ENCODE measurements around the gene MYH10. TPM values are rescaled to one million over a fixed set of nuclear protein-coding genes. Genes with fewer than 3 reads are reported as not detected.
A peak's percentile ranks its signal among the peaks of the same experiment; 100 is the strongest.

MYH10 gene
- total RNA-seq, 1 donor = 0.52 TPM

- Histone ChIP-seq H3K4me3 (ENCODE audit: low read length) (peak overlapping the region; percentile 98), H3K9me3 (ENCODE audit: low read depth, low read length) (no peaks in the 10 kb centered on the region), H3K4me1 (ENCODE audit: insufficient read depth, low read length) (peaks cover 29% of the 10 kb centered on the region), H3K27me3 (ENCODE audit: insufficient read depth, low read length) (no peaks in the 10 kb centered on the region)
Measured at GRCh38 chr17:8436844-8437171, 193.7 kb downstream of the MYH10 start.

- no peaks in the 10 kb centered on the region for H3K9me3 ChIP-seq (ENCODE audit: low read depth, low read length)
- peaks cover 25% of the 10 kb centered on the region for H3K4me1 ChIP-seq (ENCODE audit: insufficient read depth, low read length)
- peak overlapping the region; percentile 98 for H3K4me3 ChIP-seq (ENCODE audit: low read length)
Measured at GRCh38 chr17:8436169-8436843, 194.2 kb downstream of the MYH10 start.

GRCh38 chr17:8435245-8436168 lies 195.0 kb downstream of the MYH10 start, which contains the start of gene NDEL1:
Gene NDEL1 (plus strand): TSS chr17:8435884. CDS start chr17:8444272, 8,388 bp downstream.
- peaks cover 25% of the 10 kb centered on the region for H3K4me1 ChIP-seq (ENCODE audit: insufficient read depth, low read length)
- H3K4me3 ChIP-seq (ENCODE audit: low read length) = peak within 1 kb of the TSS; percentile 98
- H3K9me3 ChIP-seq (ENCODE audit: low read depth, low read length) = no peaks in the 10 kb centered on the region
- H3K27me3 ChIP-seq (ENCODE audit: insufficient read depth, low read length) = no peaks in the 10 kb centered on the region

More at GRCh38 chr17:8436169-8436843, 194.2 kb downstream of the MYH10 start:
- H3K27me3 ChIP-seq (ENCODE audit: insufficient read depth, low read length) = no peaks in the 10 kb centered on the region

GRCh38 chr17:8430966-8431365 lies 199.6 kb downstream of the MYH10 start:
- Histone ChIP-seq H3K4me3 (ENCODE audit: low read length) (no peak overlapping the region), H3K27me3 (ENCODE audit: insufficient read depth, low read length) (no peaks in the 10 kb centered on the region), H3K9me3 (ENCODE audit: low read depth, low read length) (no peaks in the 10 kb centered on the region), H3K4me1 (ENCODE audit: insufficient read depth, low read length) (peaks cover 6% of the 10 kb centered on the region)

- Histone ChIP-seq H3K27me3 (ENCODE audit: insufficient read depth, low read length) (no peaks in the 10 kb centered on the region), H3K4me3 (ENCODE audit: low read length) (no peak overlapping the region), H3K4me1 (ENCODE audit: insufficient read depth, low read length) (peaks cover 2% of the 10 kb centered on the region), H3K9me3 (ENCODE audit: low read depth, low read length) (no peaks in the 10 kb centered on the region)
Measured at GRCh38 chr17:8426802-8427201, 203.7 kb downstream of the MYH10 start.

GRCh38 chr17:8426094-8426720 lies 204.3 kb downstream of the MYH10 start:
- no peaks in the 10 kb centered on the region for H3K9me3 ChIP-seq (ENCODE audit: low read depth, low read length)
- H3K4me1 ChIP-seq (ENCODE audit: insufficient read depth, low read length) = peaks cover 8% of the 10 kb centered on the region
- no peak overlapping the region for H3K4me3 ChIP-seq (ENCODE audit: low read length)
- H3K27me3 ChIP-seq (ENCODE audit: insufficient read depth, low read length) = no peaks in the 10 kb centered on the region

Other genes starting within 250 kb of the MYH10 start
- 6,688 TPM for gene RPL26, start 247.5 kb downstream of the MYH10 start, total RNA-seq
- gene RNF222, start 232.9 kb downstream of the MYH10 start, total RNA-seq = 0.73 TPM
- gene NDEL1, start 194.8 kb downstream of the MYH10 start, total RNA-seq = 156 TPM
- not detected for gene CCDC42, start 114.1 kb upstream of the MYH10 start, total RNA-seq
- not detected for gene SPDYE4, start 127.8 kb upstream of the MYH10 start, total RNA-seq
- gene MFSD6L, start 168.6 kb upstream of the MYH10 start, total RNA-seq = 0.10 TPM
- 1.5 TPM for gene PIK3R6, start 236.9 kb upstream of the MYH10 start, total RNA-seq

All from mononuclear cell (primary cell).